Mucosa of stomach (tissue), 1 donor: ENCODE results near the gene WBP2.
A peak's percentile ranks its signal among the peaks of the same experiment; 100 is the strongest.

ENCODE experiments used
- H3K27me3 ChIP-seq: one replicate; pipeline ENCODE4 v1.7.0; 2013; ENCODE audit warnings: mild to moderate bottlenecking, low read length; ENCODE audit not compliant: control insufficient read depth, insufficient read depth
- H3K36me3 ChIP-seq: one replicate; pipeline ENCODE4 v1.7.0; 2013; ENCODE audit warnings: low read length; ENCODE audit not compliant: control insufficient read depth, insufficient read depth
- H3K4me1 ChIP-seq: one replicate; pipeline ENCODE4 v1.7.0; 2013; ENCODE audit warnings: mild to moderate bottlenecking, low read length; ENCODE audit not compliant: control insufficient read depth, insufficient read depth
- H3K4me3 ChIP-seq: one replicate; pipeline ENCODE4 v1.7.0; 2013; ENCODE audit warnings: low read length
- H3K9ac ChIP-seq: one replicate; pipeline ENCODE4 v1.7.0; 2013; ENCODE audit warnings: mild to moderate bottlenecking, low read length, moderate library complexity
- H3K9me3 ChIP-seq: one replicate; pipeline ENCODE4 v1.7.0; 2013; ENCODE audit warnings: mild to moderate bottlenecking, low read length, moderate library complexity; ENCODE audit not compliant: control insufficient read depth
- donor health status: Pancreatic carcinoma.

The WBP2 gene

GRCh38 chr17:75881678-75882454 is 26.7 kb upstream of the WBP2 start:
- no peaks in the 10 kb centered on the region for H3K36me3 ChIP-seq
- H3K4me3 ChIP-seq: no peak overlapping the region
- no peaks in the 10 kb centered on the region for H3K27me3 ChIP-seq
- H3K9me3 ChIP-seq: no peaks in the 10 kb centered on the region
- H3K4me1 ChIP-seq: peaks cover 23% of the 10 kb centered on the region
- H3K9ac ChIP-seq: no peak overlapping the region

- H3K4me1 ChIP-seq: peaks cover 39% of the 10 kb centered on the region
- no peaks in the 10 kb centered on the region for H3K36me3 ChIP-seq
- H3K9me3 ChIP-seq: no peaks in the 10 kb centered on the region
- H3K4me3 ChIP-seq: no peak overlapping the region
- H3K9ac ChIP-seq: no peak overlapping the region
- H3K27me3 ChIP-seq: no peaks in the 10 kb centered on the region
These were observed 25.1 kb upstream of the WBP2 start for GRCh38 chr17:75880266-75880665.

- H3K9me3 ChIP-seq: no peaks in the 10 kb centered on the region
- H3K4me1 ChIP-seq: peaks cover 58% of the 10 kb centered on the region
These were observed 23.3 kb upstream of the WBP2 start, which contains the start of gene TRIM47 for GRCh38 chr17:75878174-75878998. TRIM47 (minus strand) TSS chr17:75878581; CDS start chr17:75878548, 33 bp downstream.

GRCh38 chr17:75877752-75878173 is 22.6 kb upstream of the WBP2 start:
- no peaks in the 10 kb centered on the region for H3K9me3 ChIP-seq
- H3K9ac ChIP-seq: peak overlapping the region; percentile 87
- H3K4me3 ChIP-seq: peak overlapping the region; percentile 94
- H3K36me3 ChIP-seq: no peaks in the 10 kb centered on the region
- H3K27me3 ChIP-seq: no peaks in the 10 kb centered on the region
- H3K4me1 ChIP-seq: peaks cover 64% of the 10 kb centered on the region

More at GRCh38 chr17:75878174-75878998, 23.3 kb upstream of the WBP2 start, which contains the start of gene TRIM47:
- Histone ChIP-seq H3K9ac (peak within 1 kb of the TSS; percentile 87), H3K4me3 (peak within 1 kb of the TSS; percentile 94), H3K27me3 (no peaks in the 10 kb centered on the region), H3K36me3 (no peaks in the 10 kb centered on the region)

GRCh38 chr17:75876938-75877751 is 22.0 kb upstream of the WBP2 start:
- H3K9ac ChIP-seq: peak overlapping the region; percentile 87
- H3K36me3 ChIP-seq: no peaks in the 10 kb centered on the region
- no peaks in the 10 kb centered on the region for H3K9me3 ChIP-seq
- peak overlapping the region; percentile 94 for H3K4me3 ChIP-seq
- no peaks in the 10 kb centered on the region for H3K27me3 ChIP-seq
- H3K4me1 ChIP-seq: peaks cover 68% of the 10 kb centered on the region

- no peaks in the 10 kb centered on the region for H3K9me3 ChIP-seq
- peaks cover 61% of the 10 kb centered on the region for H3K4me1 ChIP-seq
- H3K36me3 ChIP-seq: no peaks in the 10 kb centered on the region
- no peaks in the 10 kb centered on the region for H3K27me3 ChIP-seq
- peak overlapping the region; percentile 87 for H3K9ac ChIP-seq
- H3K4me3 ChIP-seq: peak overlapping the region; percentile 94
These were observed 21.2 kb upstream of the WBP2 start for GRCh38 chr17:75876190-75876937.

GRCh38 chr17:75875940-75876189 is 20.7 kb upstream of the WBP2 start:
- H3K4me3 ChIP-seq: peak overlapping the region; percentile 94
- H3K36me3 ChIP-seq: no peaks in the 10 kb centered on the region
- peaks cover 60% of the 10 kb centered on the region for H3K4me1 ChIP-seq
- H3K27me3 ChIP-seq: no peaks in the 10 kb centered on the region
- H3K9me3 ChIP-seq: no peaks in the 10 kb centered on the region
- peak overlapping the region; percentile 87 for H3K9ac ChIP-seq

GRCh38 chr17:75875182-75875939 is 20.2 kb upstream of the WBP2 start:
- Histone ChIP-seq H3K27me3 (no peaks in the 10 kb centered on the region), H3K4me3 (peak overlapping the region; percentile 94), H3K4me1 (peaks cover 60% of the 10 kb centered on the region), H3K9ac (peak overlapping the region; percentile 87), H3K9me3 (no peaks in the 10 kb centered on the region), H3K36me3 (no peaks in the 10 kb centered on the region)

GRCh38 chr17:75874323-75875181 is 19.4 kb upstream of the WBP2 start:
- H3K4me1 ChIP-seq: peaks cover 66% of the 10 kb centered on the region
- no peaks in the 10 kb centered on the region for H3K9me3 ChIP-seq
- no peaks in the 10 kb centered on the region for H3K36me3 ChIP-seq
- peak overlapping the region; percentile 87 for H3K9ac ChIP-seq
- no peaks in the 10 kb centered on the region for H3K27me3 ChIP-seq
- H3K4me3 ChIP-seq: no peak overlapping the region

- H3K27me3 ChIP-seq: no peaks in the 10 kb centered on the region
- H3K9ac ChIP-seq: peak overlapping the region; percentile 66
- no peaks in the 10 kb centered on the region for H3K9me3 ChIP-seq
- H3K36me3 ChIP-seq: no peaks in the 10 kb centered on the region
- peaks cover 70% of the 10 kb centered on the region for H3K4me1 ChIP-seq
- no peak overlapping the region for H3K4me3 ChIP-seq
These were observed 18.6 kb upstream of the WBP2 start for GRCh38 chr17:75873587-75874322.
